ENCODE measurements around the gene RTN4RL1. TPM values are rescaled to one million over a fixed set of nuclear protein-coding genes. Genes with fewer than 3 reads are reported as not detected.
A peak's percentile ranks its signal among the peaks of the same experiment; 100 is the strongest.

RTN4RL1 gene
- total and polyA plus RNA-seq, 9 of the 15 experiments (the other 6 are each of a cell fraction or from before 2014, with no cell fraction given) = 0.04 to 0.06 (median 0.04) TPM; not detected in 5

DNA sequence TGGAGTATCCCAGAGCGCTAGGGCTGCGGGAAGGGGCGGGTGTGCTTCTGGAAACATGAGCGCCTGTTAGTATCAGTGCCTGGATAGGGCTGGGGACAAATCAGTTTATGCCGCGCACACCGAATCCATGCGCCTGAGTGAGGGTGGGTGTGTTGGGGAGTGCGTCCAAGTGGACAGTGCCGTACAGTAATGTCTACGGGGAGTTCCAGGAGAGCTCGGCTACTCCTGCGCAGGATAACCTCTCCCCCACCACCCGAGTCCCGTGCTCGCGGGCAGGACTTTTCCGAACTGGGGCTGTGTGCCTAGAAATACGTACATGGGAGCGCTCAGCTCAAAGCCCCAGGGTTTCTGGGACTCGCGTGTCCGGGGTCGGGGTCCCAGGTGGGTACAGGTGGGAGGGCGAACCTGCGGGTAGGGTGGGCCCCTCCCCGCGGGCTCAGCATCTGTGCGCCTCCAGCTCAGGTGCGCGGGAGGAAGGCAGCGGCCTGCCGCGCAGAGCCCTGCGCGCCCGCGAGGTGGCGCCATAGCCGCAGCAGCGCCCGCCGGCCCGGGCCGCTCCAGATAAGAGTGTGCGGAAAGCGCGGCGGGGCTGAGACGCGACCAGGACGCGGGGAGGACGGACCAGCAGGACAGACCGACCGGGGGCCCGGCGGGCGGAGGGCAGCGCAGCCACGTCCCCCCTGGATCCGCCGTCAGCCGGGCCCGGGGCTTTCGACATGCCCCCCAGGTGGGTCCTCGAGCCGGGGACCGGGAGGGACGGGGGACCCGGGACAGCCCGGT lies 29.6 kb upstream of the RTN4RL1 start, which contains the start of gene HIC1 (continued):
- TF ChIP-seq, protein P1, sequence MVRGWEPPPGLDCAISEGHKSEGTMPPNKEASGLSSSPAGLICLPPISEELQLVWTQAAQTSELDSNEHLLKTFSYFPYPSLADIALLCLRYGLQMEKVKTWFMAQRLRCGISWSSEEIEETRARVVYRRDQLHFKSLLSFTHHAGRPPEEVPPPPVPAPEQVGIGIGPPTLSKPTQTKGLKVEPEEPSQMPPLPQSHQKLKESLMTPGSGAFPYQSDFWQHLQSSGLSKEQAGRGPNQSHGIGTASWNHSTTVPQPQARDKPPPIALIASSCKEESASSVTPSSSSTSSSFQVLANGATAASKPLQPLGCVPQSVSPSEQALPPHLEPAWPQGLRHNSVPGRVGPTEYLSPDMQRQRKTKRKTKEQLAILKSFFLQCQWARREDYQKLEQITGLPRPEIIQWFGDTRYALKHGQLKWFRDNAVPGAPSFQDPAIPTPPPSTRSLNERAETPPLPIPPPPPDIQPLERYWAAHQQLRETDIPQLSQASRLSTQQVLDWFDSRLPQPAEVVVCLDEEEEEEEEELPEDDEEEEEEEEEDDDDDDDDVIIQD (CRISPR knock-in tag; IDR thresholded peaks at IDR 0.05) = no peak
- TF ChIP-seq MEF2A (IDR thresholded peaks at IDR 0.05; ENCODE audit: control insufficient read depth, low read depth, low read length) (no peak), PPARD (CRISPR knock-in tag; IDR thresholded peaks at IDR 0.05) (no peak), DIDO1 (tag; IDR thresholded peaks at IDR 0.05; ENCODE audit: low read depth) (no peak), XRCC4 (IDR thresholded peaks at IDR 0.05; ENCODE audit: extremely low read depth, insufficient read depth, insufficient read length) (no peak), TAL1 (IDR thresholded peaks at IDR 0.05) (no peak), POLR2A (conservative IDR thresholded peaks at IDR 0.05) (no peak), CBFA2T2 (conservative IDR thresholded peaks at IDR 0.05) (no peak), BACH1 (tag; IDR thresholded peaks at IDR 0.05) (no peak), CHCHD3 (CRISPR knock-in tag; IDR thresholded peaks at IDR 0.05) (no peak), CXXC5 (CRISPR knock-in tag; IDR thresholded peaks at IDR 0.05) (peak; percentile 76), ZNF561 (CRISPR knock-in tag; conservative IDR thresholded peaks at IDR 0.05) (no peak), CAMTA2 (CRISPR knock-in tag; conservative IDR thresholded peaks at IDR 0.05) (no peak), MAFF (IDR thresholded peaks at IDR 0.05; ENCODE audit: low read length) (no peak), HMGN3 (IDR thresholded peaks at IDR 0.05; ENCODE audit: borderline replicate concordance, extremely low read depth, insufficient read length, low read depth, low read length) (no peak), RBFOX2 (IDR thresholded peaks at IDR 0.05; ENCODE audit: low read depth, low read length) (peak; percentile 48), ZNF239 (CRISPR knock-in tag; IDR thresholded peaks at IDR 0.05) (no peak)
- TF ChIP-seq, protein P2, sequence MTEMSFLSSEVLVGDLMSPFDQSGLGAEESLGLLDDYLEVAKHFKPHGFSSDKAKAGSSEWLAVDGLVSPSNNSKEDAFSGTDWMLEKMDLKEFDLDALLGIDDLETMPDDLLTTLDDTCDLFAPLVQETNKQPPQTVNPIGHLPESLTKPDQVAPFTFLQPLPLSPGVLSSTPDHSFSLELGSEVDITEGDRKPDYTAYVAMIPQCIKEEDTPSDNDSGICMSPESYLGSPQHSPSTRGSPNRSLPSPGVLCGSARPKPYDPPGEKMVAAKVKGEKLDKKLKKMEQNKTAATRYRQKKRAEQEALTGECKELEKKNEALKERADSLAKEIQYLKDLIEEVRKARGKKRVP (CRISPR knock-in tag; IDR thresholded peaks at IDR 0.05) = no peak
- TF ChIP-seq, protein P3, sequence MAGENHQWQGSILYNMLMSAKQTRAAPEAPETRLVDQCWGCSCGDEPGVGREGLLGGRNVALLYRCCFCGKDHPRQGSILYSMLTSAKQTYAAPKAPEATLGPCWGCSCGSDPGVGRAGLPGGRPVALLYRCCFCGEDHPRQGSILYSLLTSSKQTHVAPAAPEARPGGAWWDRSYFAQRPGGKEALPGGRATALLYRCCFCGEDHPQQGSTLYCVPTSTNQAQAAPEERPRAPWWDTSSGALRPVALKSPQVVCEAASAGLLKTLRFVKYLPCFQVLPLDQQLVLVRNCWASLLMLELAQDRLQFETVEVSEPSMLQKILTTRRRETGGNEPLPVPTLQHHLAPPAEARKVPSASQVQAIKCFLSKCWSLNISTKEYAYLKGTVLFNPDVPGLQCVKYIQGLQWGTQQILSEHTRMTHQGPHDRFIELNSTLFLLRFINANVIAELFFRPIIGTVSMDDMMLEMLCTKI (IDR thresholded peaks at IDR 0.05; ENCODE audit: partially characterized antibody) = no peak
